Heart right ventricle (tissue), 16 donors: Measurements from ENCODE around the gene PIM3. TPM values are rescaled to one million over a fixed set of nuclear protein-coding genes. Genes with fewer than 3 reads are reported as not detected.
A peak's percentile ranks its signal among the peaks of the same experiment; 100 is the strongest.

Source experiments
- ATAC-seq, 8 donors: fragments of 200-7000 bp; cut with Tn5 transposase; one replicate each; pipeline ENCODE4 v1.9.1; 2020; ENCODE audit warnings: mild to moderate bottlenecking in 8 of 8, moderate library complexity in 8 of 8, moderate number of reproducible peaks in 1 of 8
- DNase-seq, 2 donors: peaks; one replicate each; pipeline ENCODE4 v3.0.0-alpha.2; 2020
- H3K27ac ChIP-seq, 10 donors: fragments of 200-600 bp; sonication (generic) in 2 of 10; one replicate each; pipeline versions ENCODE4 v1.5.0 to v1.8.0; 2020 to 2022; ENCODE audit warnings: mild to moderate bottlenecking in 3 of 10
- H3K27me3 ChIP-seq, 7 donors: fragments of 200-600 bp; one replicate each; pipeline ENCODE4 v1.8.0; 2021 to 2022; ENCODE audit warnings: mild to moderate bottlenecking in 2 of 7
- H3K36me3 ChIP-seq, 9 donors: fragments of 200-600 bp; sonication (generic) in 1 of 9; one replicate each; pipeline versions ENCODE4 v1.5.0 to v1.8.0; 2020 to 2022; ENCODE audit warnings: mild to moderate bottlenecking in 2 of 9
- H3K4me1 ChIP-seq, 9 donors: fragments of 200-600 bp; sonication (generic) in 1 of 9; one replicate each; pipeline versions ENCODE4 v1.5.0 to v1.8.0; 2020 to 2022; ENCODE audit warnings: mild to moderate bottlenecking in 4 of 9
- H3K4me3 ChIP-seq, 10 donors: fragments of 200-600 bp; sonication (generic) in 2 of 10; one replicate each; pipeline versions ENCODE4 v1.5.0 to v1.8.0; 2020 to 2022; ENCODE audit warnings: mild to moderate bottlenecking in 7 of 10, moderate library complexity in 2 of 10
- H3K9me3 ChIP-seq, 11 donors: fragments of 200-600 bp in 10 of 11; sonication (generic) in 2 of 11; one replicate each; pipeline versions ENCODE4 v1.5.0 to v1.8.0; 2013 to 2022; ENCODE audit warnings: mild to moderate bottlenecking in 2 of 11, control low read depth in 1 of 11, moderate library complexity in 1 of 11
- WGBS, 2 donors: extraction: QIAGEN DNeasy Blood & Tissue Kit; methylation state at CpG; one replicate each; pipeline ENCODE4 v1.1.7; 2013; ENCODE audit warnings: inconsistent platforms in 1 of 2; 5-methylcytosine and 5-hydroxymethylcytosine counted together
- intact Hi-C, 10 donors: fragments of 100-400 bp; cut with DNase I; formaldehyde crosslinking; loops; one replicate each; pipeline versions ENCODE4 v1.11.1 to v1.14.2; 2022
- polyA plus RNA-seq, 2 donors: library from polyadenylated mRNA; stranded (reverse); fragments of 200-250 nt; gene quantifications; one replicate each; pipeline ENCODE4 v1.2.3, GENCODE V29; 2013
- total RNA-seq, 10 donors: library from RNA; stranded (reverse); fragmentation: NEBNext Ultra II Directional in 3 of 10; extraction: Animal tissue kit (Norgen Biotek cat#: 25700) in 3 of 10; gene quantifications; one replicate each; pipeline versions ENCODE4 v1.2.1 to v1.2.4, GENCODE V29; 2021 to 2023
- TF ChIP-seq, protein P1 (sequence below), 9 donors: fragments of 200-600 bp; sonication (generic) in 2 of 9; IDR thresholded peaks; one replicate each; pipeline versions ENCODE4 v1.5.0 to v1.8.0; 2021 to 2022; ENCODE audit warnings: antibody characterized with exemption in 9 of 9, mild to moderate bottlenecking in 5 of 9, moderate library complexity in 1 of 9
- donor health status: Arrhythmogenic right ventricular cardiomyopathy.
- donor health status: ischemic (EF 13 %, LVEDD 7.1; RV severe dilation, severe dysfunction).
- donor health status: healthy with polysubstance abuse.
- donor health status: DM: no; HTN: yes; CAD: no.
- donor health status: DM: no; HTN: no; CAD: no.
- donor health status: ischemic (EF 25% LVEDD 6.9; RV normal size, moderate dysfunction).
- donor health status: ischemic (EF 25% LVEDD 5.7; RV mildly dilated, moderate dysfunction).
- donor health status: healthy.
- donor health status: DM: yes; HTN: yes; CAD: no.
- donor health status: Ischemic cardiomyopathy.
- donor health status: ischemic (EF 35%, LVEDD 5.7; RV mildly dilated, moderate dysfunction).
- donor health status: nonischemic (EF 11% LVEDD 7.7; RV severe dilation, severe dysfunction).
- donor health status: DM: yes; HTN: yes; CAD: no.
- donor health status: PGD.
- donor health status: ischemic (EF 29% LVEDD 5.4; RV normal size, mild dysfunction).
- donor health status: nonischemic (EF 23%, LVEDD 6.1; RV moderate dilation, normal function).

The PIM3 gene
- total and polyA plus RNA-seq, 12 donors = 27.4 to 81.6 (median 43.7) TPM

DNA sequence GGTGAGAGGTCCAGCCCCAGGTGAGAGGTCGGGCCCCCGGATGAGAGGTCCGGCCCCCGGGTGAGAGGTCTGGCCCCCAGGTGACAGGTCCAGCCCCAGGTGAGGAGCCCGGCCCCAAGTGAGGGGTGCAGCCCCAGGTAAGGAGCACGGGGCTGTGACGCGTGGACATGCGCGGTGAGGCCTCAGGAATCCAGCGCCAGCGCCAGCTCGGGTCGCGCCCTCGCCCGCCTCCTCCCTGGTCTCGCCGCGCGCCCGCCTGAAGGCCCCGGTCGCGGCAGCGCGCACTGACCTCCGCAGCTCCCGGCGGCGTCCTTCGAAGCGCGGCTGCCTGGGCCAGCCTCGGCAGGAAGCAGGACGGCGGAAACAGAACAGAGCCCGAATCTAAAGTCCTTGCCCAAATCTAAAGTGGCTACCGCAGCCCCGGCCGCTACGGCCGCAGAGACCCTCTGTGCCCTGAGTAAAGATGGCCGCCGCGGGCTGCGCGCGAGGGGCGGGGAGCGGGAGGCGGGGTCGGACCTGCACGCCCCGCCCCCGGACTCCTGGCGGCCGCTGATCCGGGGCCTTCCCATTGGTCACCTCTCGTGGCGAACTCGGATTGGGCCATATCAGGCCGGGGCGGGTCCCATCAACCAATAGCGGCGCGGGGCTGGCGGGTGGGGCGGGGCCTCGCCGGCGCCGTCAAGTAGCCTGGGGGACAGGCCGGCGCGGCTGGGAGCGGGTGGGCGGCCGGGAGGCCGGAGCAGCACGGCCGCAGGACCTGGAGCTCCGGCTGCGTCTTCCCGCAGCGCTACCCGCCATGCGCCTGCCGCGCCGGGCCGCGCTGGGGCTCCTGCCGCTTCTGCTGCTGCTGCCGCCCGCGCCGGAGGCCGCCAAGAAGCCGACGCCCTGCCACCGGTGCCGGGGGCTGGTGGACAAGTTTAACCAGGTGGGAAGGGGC lies 42.3 kb upstream of the PIM3 start, which contains the start of the genes ALG12 and CRELD2:
ALG12 (minus strand) TSS at position 465 of the 937 bp plus-strand sequence. CDS start 4,673 bp downstream, outside the sequence.
CRELD2 (plus strand) TSS at position 661 of the 937 bp plus-strand sequence; CDS start at position 797, 136 bp downstream.
- ATAC-seq (peak; percentile 96 to 99 (median 98)), DNase-seq (peak; percentile 97 to 98)
- intact Hi-C loops = loop anchor here in 8 of 10 donors (1.0 to 10.0 kb wide), 9 partner anchors 42 to 153 kb away; partner anchors contain the start of genes PIM3 (in 1 of the 8) and ZBED4 (in 1 of the 8)
- Histone ChIP-seq H3K9me3 (no peaks in the 10 kb centered on the region), H3K4me3 (peak within 1 kb of the TSS; percentile 83 to 97 (median 88)), H3K4me1 (peaks cover 8 to 25% (median 20%) of the 10 kb centered on the region in 9 donors), H3K27me3 (no peaks in the 10 kb centered on the region), H3K27ac (peak within 1 kb of the TSS; percentile 87 to 98 (median 94)), H3K36me3 (peaks cover 0 to 44% (median 12%) of the 10 kb centered on the region in 9 donors)
- TF ChIP-seq, protein P1, sequence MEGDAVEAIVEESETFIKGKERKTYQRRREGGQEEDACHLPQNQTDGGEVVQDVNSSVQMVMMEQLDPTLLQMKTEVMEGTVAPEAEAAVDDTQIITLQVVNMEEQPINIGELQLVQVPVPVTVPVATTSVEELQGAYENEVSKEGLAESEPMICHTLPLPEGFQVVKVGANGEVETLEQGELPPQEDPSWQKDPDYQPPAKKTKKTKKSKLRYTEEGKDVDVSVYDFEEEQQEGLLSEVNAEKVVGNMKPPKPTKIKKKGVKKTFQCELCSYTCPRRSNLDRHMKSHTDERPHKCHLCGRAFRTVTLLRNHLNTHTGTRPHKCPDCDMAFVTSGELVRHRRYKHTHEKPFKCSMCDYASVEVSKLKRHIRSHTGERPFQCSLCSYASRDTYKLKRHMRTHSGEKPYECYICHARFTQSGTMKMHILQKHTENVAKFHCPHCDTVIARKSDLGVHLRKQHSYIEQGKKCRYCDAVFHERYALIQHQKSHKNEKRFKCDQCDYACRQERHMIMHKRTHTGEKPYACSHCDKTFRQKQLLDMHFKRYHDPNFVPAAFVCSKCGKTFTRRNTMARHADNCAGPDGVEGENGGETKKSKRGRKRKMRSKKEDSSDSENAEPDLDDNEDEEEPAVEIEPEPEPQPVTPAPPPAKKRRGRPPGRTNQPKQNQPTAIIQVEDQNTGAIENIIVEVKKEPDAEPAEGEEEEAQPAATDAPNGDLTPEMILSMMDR (IDR thresholded peaks at IDR 0.05) = peak in 2 of 9 donors; percentile 9 to 19
- WGBS, 2 donors = 1% methylated on average over 103 of the region's 103 CpGs

DNA sequence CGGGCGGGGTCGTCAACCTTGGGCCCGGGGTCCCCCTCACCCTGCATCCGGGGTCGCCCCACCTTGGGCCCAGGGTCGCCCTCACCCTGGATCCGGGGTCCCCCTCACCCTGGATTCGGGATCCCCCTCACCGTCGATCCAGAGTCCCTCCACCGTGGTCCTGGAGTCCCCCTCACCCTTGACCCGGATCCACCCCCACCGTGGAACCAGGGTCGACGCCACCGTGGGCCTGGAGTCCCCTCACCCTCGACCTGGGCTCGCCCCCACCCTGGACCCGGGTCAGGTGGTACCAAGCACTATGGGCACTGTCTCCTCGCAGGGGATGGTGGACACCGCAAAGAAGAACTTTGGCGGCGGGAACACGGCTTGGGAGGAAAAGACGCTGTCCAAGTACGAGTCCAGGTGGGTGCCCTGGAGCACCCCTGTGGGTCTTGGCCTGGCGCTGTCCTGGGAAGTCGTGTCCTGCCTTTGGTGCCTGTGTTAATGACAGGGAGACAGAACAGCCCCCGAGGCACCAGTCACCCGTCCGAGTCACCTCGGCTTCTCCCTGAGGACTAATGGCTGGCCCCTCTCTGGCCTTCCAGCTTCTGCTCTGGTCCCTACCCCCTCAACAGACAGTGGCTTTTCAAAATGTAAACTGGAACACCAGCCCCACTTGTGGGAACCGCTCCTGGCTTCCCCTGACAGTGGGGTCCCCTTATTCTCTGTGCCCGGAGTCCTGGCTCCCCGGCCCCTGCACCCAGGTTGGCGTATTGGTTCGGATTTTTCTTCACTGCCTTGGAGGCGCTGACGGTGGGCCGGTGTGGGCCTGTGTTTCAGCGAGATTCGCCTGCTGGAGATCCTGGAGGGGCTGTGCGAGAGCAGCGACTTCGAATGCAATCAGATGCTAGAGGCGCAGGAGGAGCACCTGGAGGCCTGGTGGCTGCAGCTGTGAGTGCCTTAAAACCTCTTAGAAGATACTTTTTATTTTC lies 41.4 kb upstream of the PIM3 start:
- TF ChIP-seq, protein P1 (IDR thresholded peaks at IDR 0.05) = no peak
- peaks cover 8 to 25% (median 20%) of the 10 kb centered on the region in 9 donors for H3K4me1 ChIP-seq
- peak overlapping the region in 9 of 10 donors; percentile 68 to 98 (median 92) for H3K27ac ChIP-seq
- WGBS, 2 donors = 39 to 42% methylated on average over 41 to 47 of the region's 47 CpGs
- intact Hi-C loops = loop anchor here in 8 of 10 donors (1.0 to 10.0 kb wide), 9 partner anchors 41 to 154 kb away; partner anchors contain the start of genes PIM3 (in 1 of the 8) and ZBED4 (in 1 of the 8)
- H3K4me3 ChIP-seq = peak overlapping the region; percentile 83 to 97 (median 88)
- no peaks in the 10 kb centered on the region for H3K27me3 ChIP-seq
- ATAC-seq (peak in 1 of 8 donors; percentile 1), DNase-seq (no peak)
- H3K9me3 ChIP-seq = no peaks in the 10 kb centered on the region
- peaks cover 0 to 44% (median 12%) of the 10 kb centered on the region in 9 donors for H3K36me3 ChIP-seq

DNA sequence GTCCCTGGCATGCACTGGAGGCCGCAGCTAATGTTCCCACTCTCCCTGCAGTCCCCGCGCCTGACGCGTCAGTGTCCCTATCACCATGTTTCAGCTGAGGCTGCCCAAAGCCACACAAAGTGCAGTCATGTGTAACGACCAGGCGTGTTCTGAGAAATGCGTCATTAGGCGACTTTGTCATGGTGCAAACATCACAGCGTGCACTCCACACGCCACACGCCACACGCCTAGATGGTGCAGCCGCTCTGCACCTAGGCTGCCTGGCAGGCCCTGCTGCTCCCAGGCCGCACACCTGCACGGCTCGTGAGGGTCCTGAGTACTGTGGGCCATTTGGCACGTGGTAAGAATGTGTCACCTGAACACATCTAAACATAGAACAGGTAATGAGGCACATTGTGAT lies 39.7 kb upstream of the PIM3 start:
- ATAC-seq (no peak), DNase-seq (no peak)
- Histone ChIP-seq H3K4me1 (peaks cover 8 to 29% (median 20%) of the 10 kb centered on the region in 9 donors), H3K36me3 (peaks cover 0 to 53% (median 12%) of the 10 kb centered on the region in 9 donors), H3K4me3 (no peak overlapping the region), H3K27me3 (no peaks in the 10 kb centered on the region), H3K27ac (no peak overlapping the region), H3K9me3 (no peaks in the 10 kb centered on the region)
- TF ChIP-seq, protein P1 (IDR thresholded peaks at IDR 0.05) = no peak
- 97% methylated on average over 18 of the region's 18 CpGs for WGBS, 2 donors
- intact Hi-C loops = loop anchor here in 2 of 10 donors (10.0 kb wide), 2 partner anchors 74 to 274 kb away; no protein-coding TSS in a partner anchor
